CD8-positive, alpha-beta memory T cell (primary cell): Measurements from ENCODE around the gene MIB2. TPM values are rescaled to one million over a fixed set of nuclear protein-coding genes. Genes with fewer than 3 reads are reported as not detected.
"Not testable (repeated sequence)": the region's sequence is repeated elsewhere in the genome, so short reads cannot be mapped to it uniquely, and the experiment has no call there.

Source experiments
- CTCF ChIA-PET: fragments of 350-600 bp; sonication (Branson Sonifier 250); formaldehyde crosslinking; loops from one replicate; lab custom pipeline; 2021; ENCODE audit warnings: antibody characterized with exemption; lab: Charles Lee
- POLR2A ChIA-PET: fragments of 350-600 bp; sonication (Branson Sonifier 250); formaldehyde crosslinking; loops from one replicate; lab custom pipeline; 2021; ENCODE audit warnings: antibody characterized with exemption; lab: Charles Lee
- DNase-seq, 5 donors: peaks; one replicate each; pipeline versions ENCODE4 v3.0.0 to v3.0.0-alpha.2; 2020 to 2022; ENCODE audit warnings: mixed read lengths in 1 of 5
- H3K27ac ChIP-seq: one replicate; pipeline ENCODE4 v1.7.0; 2013; ENCODE audit warnings: low read depth, mild to moderate bottlenecking, low read length, moderate library complexity
- H3K27me3 ChIP-seq: 2 replicates; pipeline ENCODE4 v1.7.0; 2013; ENCODE audit warnings: low read length, mild to moderate bottlenecking; ENCODE audit not compliant: insufficient read depth, poor library complexity, severe bottlenecking
- H3K36me3 ChIP-seq: 2 replicates; pipeline ENCODE4 v1.7.0; 2013; ENCODE audit warnings: mild to moderate bottlenecking, low read length, moderate library complexity; ENCODE audit not compliant: insufficient read depth
- H3K4me1 ChIP-seq: 2 replicates; pipeline ENCODE4 v1.7.0; 2013; ENCODE audit warnings: mild to moderate bottlenecking, low read length, moderate library complexity; ENCODE audit not compliant: insufficient read depth
- H3K4me3 ChIP-seq: 2 replicates; pipeline ENCODE4 v1.7.0; 2013; ENCODE audit warnings: mild to moderate bottlenecking, low read length
- H3K9me3 ChIP-seq: 2 replicates; pipeline ENCODE4 v1.7.0; 2013; ENCODE audit warnings: mild to moderate bottlenecking, low read length
- H3K27ac Mint-ChIP-seq, 8 donors: one replicate each; pipeline ENCODE4 v1.8.0; 2020 to 2021; ENCODE audit warnings: mixed read lengths in 8 of 8, mild to moderate bottlenecking in 6 of 8, inconsistent platforms in 3 of 8, moderate library complexity in 3 of 8
- H3K27me3 Mint-ChIP-seq, 2 donors: one replicate each; pipeline ENCODE4 v1.8.0; 2020 to 2021; ENCODE audit warnings: mixed read lengths in 2 of 2, mild to moderate bottlenecking in 1 of 2, moderate library complexity in 1 of 2
- H3K36me3 Mint-ChIP-seq, 3 donors: one replicate each; pipeline ENCODE4 v1.8.0; 2020 to 2021; ENCODE audit warnings: mixed read lengths in 3 of 3, inconsistent platforms in 1 of 3, mild to moderate bottlenecking in 1 of 3
- H3K4me1 Mint-ChIP-seq, 3 donors: one replicate each; pipeline ENCODE4 v1.8.0; 2020 to 2021; ENCODE audit warnings: mixed read lengths in 3 of 3, inconsistent platforms in 1 of 3, mild to moderate bottlenecking in 1 of 3
- H3K4me3 Mint-ChIP-seq, 7 donors: one replicate each; pipeline ENCODE4 v1.8.0; 2020 to 2021; ENCODE audit warnings: mixed read lengths in 7 of 7, mild to moderate bottlenecking in 6 of 7, moderate library complexity in 4 of 7, inconsistent platforms in 2 of 7
- H3K9me3 Mint-ChIP-seq, 5 donors: one replicate each; pipeline ENCODE4 v1.8.0; 2020 to 2022; ENCODE audit warnings: mixed read lengths in 5 of 5, mild to moderate bottlenecking in 3 of 5, moderate library complexity in 2 of 5, inconsistent platforms in 1 of 5
- polyA plus RNA-seq: library from polyadenylated mRNA; unstranded; fragments of 300-500 nt; fragmentation: Illumina TruSeq; gene quantifications from one replicate; pipeline ENCODE4 v1.2.3, GENCODE V29; 2021
- total RNA-seq, 2 experiments: library from RNA; stranded (reverse); gene quantifications; one replicate each; pipeline ENCODE4 v1.2.3, GENCODE V29; 2021

MIB2 gene
- total and polyA plus RNA-seq, 3 experiments from 2014 or later, result 40.4 to 46.6 (median 45.7) TPM

DNA sequence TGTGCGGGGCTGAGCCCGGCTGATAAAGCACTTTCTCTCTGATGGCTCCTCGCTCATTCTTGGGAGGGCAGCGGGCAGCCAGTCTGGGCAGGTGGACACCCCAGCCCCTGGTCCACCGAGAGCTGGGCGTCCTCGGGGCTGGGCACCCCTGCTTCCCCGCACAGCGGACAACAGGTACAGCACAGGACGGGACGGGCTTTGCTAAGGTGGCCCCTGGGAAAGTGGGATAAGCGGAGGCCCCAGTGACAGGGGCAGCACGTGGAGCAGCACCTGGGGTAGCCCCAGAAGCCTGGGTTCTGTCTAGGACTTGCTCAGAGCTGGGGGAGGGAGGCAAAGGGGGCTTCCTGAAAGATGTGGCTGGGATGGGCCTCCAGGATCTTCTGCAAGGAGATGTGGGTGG is 19.3 kb downstream of the MIB2 start:
- H3K27me3 Mint-ChIP-seq, H3K36me3 ChIP-seq, H3K4me3 Mint-ChIP-seq, H3K27me3 ChIP-seq, H3K27ac Mint-ChIP-seq, H3K9me3 Mint-ChIP-seq, H3K4me1 Mint-ChIP-seq, H3K9me3 ChIP-seq, H3K27ac ChIP-seq, CTCF ChIA-PET, H3K4me1 ChIP-seq, POLR2A ChIA-PET, H3K4me3 ChIP-seq: not testable (repeated sequence)
- H3K36me3 Mint-ChIP-seq, result peaks cover 0 to 19% (median 0%) of the 10 kb centered on the region in 3 donors
- peak in 1 of 5 donors; percentile 43 for DNase-seq

GRCh38 chr1:1636621-1637478 is 21.6 kb downstream of the MIB2 start:
- Mint-ChIP-seq H3K27ac (peak overlapping the region in 1 of 8 donors; percentile 10), H3K4me3 (peak overlapping the region in 1 of 7 donors; percentile 70), H3K36me3 (peaks cover 0 to 20% (median 0%) of the 10 kb centered on the region in 3 donors)
- H3K4me1 ChIP-seq, H3K9me3 ChIP-seq, H3K36me3 ChIP-seq, H3K9me3 Mint-ChIP-seq, H3K27ac ChIP-seq, POLR2A ChIA-PET, H3K27me3 Mint-ChIP-seq, H3K4me3 ChIP-seq, CTCF ChIA-PET, H3K27me3 ChIP-seq, H3K4me1 Mint-ChIP-seq: not testable (repeated sequence)
- peak in 1 of 5 donors; percentile 42 for DNase-seq

DNA sequence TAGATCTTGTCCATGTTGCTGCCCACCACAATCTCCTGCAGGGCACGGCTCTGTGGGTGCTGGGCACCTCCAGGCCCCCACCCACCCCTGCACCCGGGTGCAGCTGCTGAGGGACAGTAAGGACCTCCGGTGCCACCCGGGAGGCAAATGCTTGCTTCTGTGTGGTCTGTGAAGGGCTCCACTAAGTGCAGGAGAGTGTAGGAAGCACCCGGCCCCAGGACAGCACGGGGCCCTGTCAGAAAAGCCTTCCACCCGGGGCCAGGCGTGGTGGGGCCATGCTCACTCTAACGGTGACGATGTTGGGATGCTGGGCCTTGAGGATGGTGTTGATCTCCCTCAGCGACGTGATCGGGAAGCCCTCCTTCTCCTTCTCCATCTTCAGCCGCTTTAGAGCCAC is 22.2 kb downstream of the MIB2 start:
- H3K4me3 Mint-ChIP-seq, H3K27ac ChIP-seq, POLR2A ChIA-PET, CTCF ChIA-PET, H3K27me3 ChIP-seq, H3K27ac Mint-ChIP-seq, H3K4me1 ChIP-seq, H3K27me3 Mint-ChIP-seq, DNase-seq, H3K4me3 ChIP-seq, H3K9me3 Mint-ChIP-seq, H3K4me1 Mint-ChIP-seq, H3K36me3 ChIP-seq, H3K9me3 ChIP-seq: not testable (repeated sequence)
- peaks cover 0 to 20% (median 0%) of the 10 kb centered on the region in 3 donors for H3K36me3 Mint-ChIP-seq

- H3K4me3 ChIP-seq, H3K36me3 ChIP-seq, H3K9me3 ChIP-seq, CTCF ChIA-PET, H3K4me1 ChIP-seq, H3K27me3 Mint-ChIP-seq, H3K9me3 Mint-ChIP-seq, H3K27ac ChIP-seq, H3K27me3 ChIP-seq, POLR2A ChIA-PET, H3K4me1 Mint-ChIP-seq, H3K27ac Mint-ChIP-seq, H3K4me3 Mint-ChIP-seq, DNase-seq: not testable (repeated sequence)
- H3K36me3 Mint-ChIP-seq, result peaks cover 0 to 22% (median 0%) of the 10 kb centered on the region in 3 donors
Measured at GRCh38 chr1:1638528-1638927, 23.2 kb downstream of the MIB2 start.

DNA sequence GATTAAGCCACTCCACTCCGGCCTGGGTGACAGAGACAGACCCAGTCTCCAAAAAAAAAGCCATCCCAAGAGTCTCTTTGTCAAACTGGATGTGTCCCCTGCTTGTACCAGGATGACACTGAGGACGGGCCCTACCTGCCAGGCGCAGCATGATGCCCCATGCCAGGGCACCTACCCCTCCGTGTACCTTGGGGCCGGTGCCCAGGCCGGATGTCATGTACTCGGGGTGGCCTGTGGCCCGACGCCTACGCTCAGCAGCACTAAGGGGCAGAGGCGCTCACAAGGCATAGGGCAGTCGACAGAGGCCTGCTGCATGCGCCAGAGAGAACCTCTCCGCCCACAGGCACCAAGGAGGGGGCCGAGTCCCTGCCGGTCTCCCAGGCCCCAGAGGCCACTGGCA is 24.1 kb downstream of the MIB2 start:
- H3K27ac ChIP-seq, H3K4me1 Mint-ChIP-seq, CTCF ChIA-PET, H3K4me3 Mint-ChIP-seq, H3K27me3 Mint-ChIP-seq, H3K9me3 Mint-ChIP-seq, POLR2A ChIA-PET, H3K36me3 ChIP-seq, H3K27me3 ChIP-seq, DNase-seq, H3K27ac Mint-ChIP-seq, H3K4me3 ChIP-seq, H3K9me3 ChIP-seq, H3K4me1 ChIP-seq: not testable (repeated sequence)
- peaks cover 0 to 22% (median 0%) of the 10 kb centered on the region in 3 donors for H3K36me3 Mint-ChIP-seq

DNA sequence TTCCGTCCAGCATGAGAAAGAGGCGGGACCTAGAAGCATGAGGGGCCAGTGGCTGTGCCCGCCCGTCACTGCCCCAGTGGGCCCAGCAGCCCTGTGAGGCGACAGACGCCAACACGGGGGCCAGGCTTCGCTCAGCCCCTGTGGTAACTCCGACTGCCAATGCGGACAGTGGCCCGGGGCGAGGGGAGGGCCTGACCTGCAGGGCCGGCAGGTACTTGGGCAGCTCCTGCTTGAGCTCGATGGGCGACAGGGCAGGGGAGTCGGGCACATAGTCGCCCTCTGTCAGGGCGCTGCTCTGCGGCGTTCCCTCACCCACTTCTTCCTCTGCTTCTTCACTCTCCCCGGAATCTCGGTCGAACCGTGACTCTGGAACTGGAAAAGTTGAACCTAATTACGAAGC is 24.8 kb downstream of the MIB2 start:
- H3K4me3 Mint-ChIP-seq, H3K4me3 ChIP-seq, CTCF ChIA-PET, H3K4me1 ChIP-seq, H3K27me3 ChIP-seq, H3K27ac Mint-ChIP-seq, DNase-seq, H3K27ac ChIP-seq, H3K36me3 ChIP-seq, H3K9me3 Mint-ChIP-seq, POLR2A ChIA-PET, H3K4me1 Mint-ChIP-seq, H3K9me3 ChIP-seq, H3K27me3 Mint-ChIP-seq: not testable (repeated sequence)
- H3K36me3 Mint-ChIP-seq, result peaks cover 0 to 22% (median 0%) of the 10 kb centered on the region in 3 donors

DNA sequence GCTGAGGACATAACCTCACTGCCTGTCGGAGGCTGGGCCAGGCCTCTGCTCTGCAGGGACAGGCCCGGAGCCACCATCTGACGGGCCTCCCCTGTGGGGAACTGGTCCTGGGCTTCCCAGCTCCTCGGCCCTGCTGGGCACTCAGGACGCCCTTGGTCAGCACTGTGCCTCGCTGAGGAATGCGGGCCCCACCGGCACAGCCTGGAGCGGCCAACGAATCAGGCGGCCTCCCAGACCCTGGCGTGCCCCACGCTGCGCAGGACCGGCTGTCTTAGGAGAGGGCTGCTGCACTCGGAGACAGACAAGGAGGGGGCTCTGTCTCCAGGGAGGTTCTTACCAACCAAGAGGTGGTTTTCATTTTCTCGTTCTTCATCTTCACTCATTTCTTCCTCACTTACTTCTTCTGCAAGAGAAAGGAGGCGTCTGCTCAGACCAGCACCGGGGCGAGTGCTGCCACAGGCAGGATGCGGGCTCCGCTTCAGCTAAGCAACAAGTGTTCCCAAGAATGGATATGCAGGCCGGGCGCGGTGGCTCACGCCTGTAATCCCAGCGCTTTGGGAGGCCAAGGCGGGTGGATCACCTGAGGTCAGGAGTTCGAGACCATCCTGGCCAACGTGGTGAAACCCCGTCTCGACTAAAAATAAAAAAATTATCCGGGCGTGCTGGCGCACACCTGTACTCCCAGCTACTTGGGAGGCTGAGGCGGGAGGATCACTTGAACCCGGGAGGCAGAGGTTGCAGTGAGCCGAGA is 25.6 kb downstream of the MIB2 start:
- H3K36me3 ChIP-seq, CTCF ChIA-PET, H3K27ac Mint-ChIP-seq, H3K27me3 Mint-ChIP-seq, H3K4me3 ChIP-seq, H3K4me1 Mint-ChIP-seq, POLR2A ChIA-PET, H3K4me3 Mint-ChIP-seq, H3K9me3 ChIP-seq, H3K4me1 ChIP-seq, DNase-seq, H3K27me3 ChIP-seq, H3K9me3 Mint-ChIP-seq, H3K27ac ChIP-seq: not testable (repeated sequence)
- peaks cover 0 to 25% (median 3%) of the 10 kb centered on the region in 3 donors for H3K36me3 Mint-ChIP-seq

- H3K4me3 ChIP-seq, H3K4me1 Mint-ChIP-seq, H3K27me3 ChIP-seq, H3K27ac ChIP-seq, H3K9me3 Mint-ChIP-seq, CTCF ChIA-PET, POLR2A ChIA-PET, H3K36me3 ChIP-seq, H3K4me1 ChIP-seq, H3K9me3 ChIP-seq, H3K27me3 Mint-ChIP-seq, H3K27ac Mint-ChIP-seq, H3K4me3 Mint-ChIP-seq, DNase-seq: not testable (repeated sequence)
- peaks cover 2 to 45% (median 18%) of the 10 kb centered on the region in 3 donors for H3K36me3 Mint-ChIP-seq
Measured at GRCh38 chr1:1646326-1646725, 31.0 kb downstream of the MIB2 start.
